OCI-LY3 (cell line): ENCODE results near the gene CCL21.
A peak's percentile ranks its signal among the peaks of the same experiment; 100 is the strongest.

Experiments
- H2AFZ ChIP-seq: fragments of 200-600, 300-600 bp; shearing (Covaris generic); 2 replicates; pipeline ENCODE4 v1.6.0; 2014; ENCODE audit warnings: antibody characterized with exemption, low read depth, low read length
- H3K27ac ChIP-seq: fragments of 200-600, 300-600 bp; sonication (generic); 2 replicates; pipeline ENCODE4 v1.5.1; 2014; ENCODE audit warnings: mild to moderate bottlenecking, low read length, moderate library complexity, mixed read lengths
- H3K27me3 ChIP-seq: fragments of 200-600, 300-600 bp; sonication (generic); 2 replicates; pipeline ENCODE4 v1.6.1; 2014; ENCODE audit warnings: low read depth, low read length, mixed read lengths
- H3K36me3 ChIP-seq: fragments of 200-600, 300-600 bp; sonication (generic); replicated peaks from 2 replicates; pipeline ENCODE3; 2014; ENCODE audit warnings: low read depth, low read length, mixed read lengths
- H3K4me1 ChIP-seq: fragments of 300-600, 200-600 bp; sonication (generic); 2 replicates; pipeline ENCODE4 v1.6.1; 2014; ENCODE audit warnings: low read length, mixed read lengths
- H3K4me2 ChIP-seq: fragments of 200-600, 300-600 bp; sonication (generic); 2 replicates; pipeline ENCODE4 v1.6.1; 2014; ENCODE audit warnings: low read length, mixed read lengths
- H3K4me3 ChIP-seq: fragments of 300-600, 200-600 bp; sonication (generic); 2 replicates; pipeline ENCODE4 v1.5.1; 2014; ENCODE audit warnings: antibody characterized with exemption, mild to moderate bottlenecking, low read length, moderate library complexity
- H3K79me2 ChIP-seq: fragments of 300-600, 200-600 bp; shearing (Covaris generic); 2 replicates; pipeline ENCODE4 v1.6.1; 2014; ENCODE audit warnings: mild to moderate bottlenecking, low read length, mixed read lengths
- H3K9ac ChIP-seq: fragments of 300-600, 200-600 bp; shearing (Covaris generic); 2 replicates; pipeline ENCODE4 v1.6.0; 2014; ENCODE audit warnings: mild to moderate bottlenecking, low read length, moderate library complexity
- H3K9me3 ChIP-seq: fragments of 200-600, 300-600 bp; shearing (Covaris generic); 2 replicates; pipeline ENCODE4 v1.6.1; 2014; ENCODE audit warnings: low read length, mixed read lengths; ENCODE audit not compliant: insufficient read depth
- H4K20me1 ChIP-seq: fragments of 200-600, 300-600 bp; sonication (generic); 2 replicates; pipeline ENCODE4 v1.6.1; 2016; ENCODE audit warnings: low read length, mixed read lengths; ENCODE audit not compliant: insufficient read depth
- CTCF ChIP-seq: fragments of 200-600, 300-600 bp; sonication (generic); IDR thresholded peaks from 2 replicates; pipeline ENCODE4 v1.5.1; 2014; ENCODE audit warnings: antibody characterized with exemption, low read length, low read depth
- EZH2phosphoT487 ChIP-seq: fragments of 200-600 bp; shearing (Covaris generic); IDR thresholded peaks from 2 replicates; pipeline ENCODE4 v1.6.1; 2018; ENCODE audit warnings: antibody characterized with exemption, mixed run types, low read depth

The CCL21 gene

GRCh38 chr9:34659592-34660253, 50.2 kb downstream of the CCL21 start:
- Histone ChIP-seq H2AFZ (no peak overlapping the region), H3K9me3 (no peaks in the 10 kb centered on the region), H3K27ac (no peak overlapping the region), H3K9ac (no peak overlapping the region), H3K4me3 (no peak overlapping the region), H3K79me2 (no peaks in the 10 kb centered on the region), H3K27me3 (no peaks in the 10 kb centered on the region), H3K4me2 (peak overlapping the region; percentile 19), H3K36me3 (no peaks in the 10 kb centered on the region), H3K4me1 (peaks cover 24% of the 10 kb centered on the region), H4K20me1 (no peaks in the 10 kb centered on the region)
- TF ChIP-seq CTCF (no peak), EZH2phosphoT487 (no peak)
